Lower leg skin (tissue), 3 donors: Measurements from ENCODE around the gene ABCA13.

Experiments
- CTCF ChIP-seq, 3 donors: fragments of 450-650 bp; IDR thresholded peaks; one replicate each; pipeline ENCODE4 v1.5.1; 2016; ENCODE audit warnings: antibody characterized with exemption in 3 of 3, mild to moderate bottlenecking in 3 of 3, moderate library complexity in 2 of 3
- POLR2A ChIP-seq, 2 donors: fragments of 450-650 bp; IDR thresholded peaks; one replicate each; pipeline ENCODE4 v1.6.1; 2016 to 2017; ENCODE audit warnings: antibody characterized with exemption in 2 of 2, mild to moderate bottlenecking in 1 of 2, moderate library complexity in 1 of 2

GRCh38 chr7:48244864-48245271, 73.6 kb downstream of the ABCA13 start:
- TF ChIP-seq CTCF (IDR thresholded peaks at IDR 0.05) (no peak), POLR2A (IDR thresholded peaks at IDR 0.05) (no peak)
